KMS-11 (cell line): ENCODE results near the gene SMIM31.

Experiments used
- H2AFZ ChIP-seq: fragments of 200-600 bp; sonication (generic); 2 replicates; pipeline ENCODE4 v1.6.1; 2016; ENCODE audit warnings: antibody characterized with exemption, mixed run types, low read depth
- H3K27ac ChIP-seq: fragments of 200-600 bp; sonication (generic); 2 replicates; pipeline ENCODE4 v1.6.1; 2016; ENCODE audit warnings: mild to moderate bottlenecking, mixed run types
- H3K27me3 ChIP-seq: fragments of 200-600 bp; sonication (generic); 2 replicates; pipeline ENCODE4 v1.6.1; 2017; ENCODE audit warnings: mild to moderate bottlenecking, low read depth, mixed run types, moderate library complexity; ENCODE audit not compliant: insufficient read depth
- H3K36me3 ChIP-seq: fragments of 200-600 bp; sonication (generic); 2 replicates; pipeline ENCODE4 v1.6.1; 2017; ENCODE audit warnings: mild to moderate bottlenecking, mixed run types; ENCODE audit not compliant: insufficient read depth
- H3K4me1 ChIP-seq: fragments of 200-600 bp; sonication (generic); 2 replicates; pipeline ENCODE4 v1.6.1; 2016; ENCODE audit warnings: mild to moderate bottlenecking, low read depth, mixed run types; ENCODE audit not compliant: poor library complexity, severe bottlenecking
- H3K4me2 ChIP-seq: fragments of 200-600 bp; sonication (generic); 2 replicates; pipeline ENCODE4 v1.7.0; 2016; ENCODE audit warnings: mild to moderate bottlenecking, mixed run types
- H3K4me3 ChIP-seq: fragments of 200-600 bp; sonication (generic); IDR thresholded peaks from 2 replicates; pipeline ENCODE4 v1.6.1; 2017; ENCODE audit warnings: low read depth, low read length, mixed read lengths; ENCODE audit not compliant: insufficient read depth
- H3K79me2 ChIP-seq: fragments of 200-600 bp; sonication (generic); 2 replicates; pipeline ENCODE4 v1.6.1; 2016; ENCODE audit warnings: low read depth, mixed run types; ENCODE audit not compliant: insufficient read depth
- H3K9ac ChIP-seq: fragments of 200-600 bp; sonication (generic); 2 replicates; pipeline ENCODE4 v1.6.1; 2016; ENCODE audit warnings: mild to moderate bottlenecking, mixed run types
- H4K20me1 ChIP-seq: fragments of 200-600 bp; sonication (generic); 2 replicates; pipeline ENCODE4 v1.6.1; 2016; ENCODE audit warnings: mild to moderate bottlenecking, mixed run types; ENCODE audit not compliant: insufficient read depth
- CTCF ChIP-seq: fragments of 200-600 bp; sonication (generic); conservative IDR thresholded peaks from 2 replicates; pipeline ENCODE4 v1.6.1; 2017; ENCODE audit warnings: low read depth, mild to moderate bottlenecking, antibody characterized with exemption, low read length, moderate library complexity, mixed read lengths

Gene SMIM31

GRCh38 chr4:164779811-164780216 lies 25.9 kb downstream of the SMIM31 start:
- H3K9ac ChIP-seq, result no peak overlapping the region
- H2AFZ ChIP-seq, result peak overlapping the region; percentile 15; the same call in 1 of the 2 replicates
- no peaks in the 10 kb centered on the region for H3K36me3 ChIP-seq
- no peaks in the 10 kb centered on the region for H3K4me1 ChIP-seq
- no peak overlapping the region for H3K4me3 ChIP-seq
- H3K27ac ChIP-seq, result no peak overlapping the region
- no peaks in the 10 kb centered on the region for H3K79me2 ChIP-seq
- TF ChIP-seq CTCF, result peak; percentile 91
- no peaks in the 10 kb centered on the region for H3K27me3 ChIP-seq
- H4K20me1 ChIP-seq, result no peaks in the 10 kb centered on the region
- H3K4me2 ChIP-seq, result no peak overlapping the region

GRCh38 chr4:164780839-164781238 lies 26.9 kb downstream of the SMIM31 start:
- Histone ChIP-seq H2AFZ (no peak overlapping the region), H3K27ac (no peak overlapping the region), H3K9ac (no peak overlapping the region), H4K20me1 (no peaks in the 10 kb centered on the region), H3K36me3 (no peaks in the 10 kb centered on the region), H3K4me1 (no peaks in the 10 kb centered on the region), H3K79me2 (no peaks in the 10 kb centered on the region), H3K4me2 (no peak overlapping the region), H3K4me3 (no peak overlapping the region), H3K27me3 (no peaks in the 10 kb centered on the region)
- TF ChIP-seq CTCF, result no peak

GRCh38 chr4:164783976-164784375 lies 30.0 kb downstream of the SMIM31 start:
- H3K79me2 ChIP-seq, result no peaks in the 10 kb centered on the region
- no peaks in the 10 kb centered on the region for H3K27me3 ChIP-seq
- no peaks in the 10 kb centered on the region for H3K4me1 ChIP-seq
- H2AFZ ChIP-seq, result no peak overlapping the region
- no peak overlapping the region for H3K9ac ChIP-seq
- no peaks in the 10 kb centered on the region for H3K36me3 ChIP-seq
- no peak overlapping the region for H3K4me3 ChIP-seq
- no peak overlapping the region for H3K4me2 ChIP-seq
- TF ChIP-seq CTCF, result no peak
- H4K20me1 ChIP-seq, result no peaks in the 10 kb centered on the region
- H3K27ac ChIP-seq, result no peak overlapping the region

GRCh38 chr4:164789047-164789446 lies 35.1 kb downstream of the SMIM31 start:
- Histone ChIP-seq H3K9ac (no peak overlapping the region), H2AFZ (no peak overlapping the region), H3K27me3 (no peaks in the 10 kb centered on the region), H3K4me1 (no peaks in the 10 kb centered on the region), H3K79me2 (no peaks in the 10 kb centered on the region), H3K27ac (no peak overlapping the region), H3K36me3 (no peaks in the 10 kb centered on the region), H3K4me2 (no peak overlapping the region), H4K20me1 (no peaks in the 10 kb centered on the region), H3K4me3 (no peak overlapping the region)
- no peak for TF ChIP-seq CTCF
